Ishikawa (cell line): ENCODE data around the gene FMNL1.

Experiments
- CEBPB ChIP-seq: IDR thresholded peaks from 2 replicates; pipeline ENCODE4 v1.6.1; 2012
- CREB1 ChIP-seq: IDR thresholded peaks from 2 replicates; pipeline ENCODE4 v1.6.1; 2012; ENCODE audit warnings: low read depth
- EGR1 ChIP-seq: IDR thresholded peaks from 2 replicates; pipeline ENCODE4 v1.6.1; 2012
- EP300 ChIP-seq: IDR thresholded peaks from 2 replicates; pipeline ENCODE4 v1.6.1; 2012; ENCODE audit warnings: borderline replicate concordance
- FOXM1 ChIP-seq: IDR thresholded peaks from 2 replicates; pipeline ENCODE4 v1.6.1; 2012; ENCODE audit warnings: low read depth, borderline replicate concordance
- NFIC ChIP-seq: IDR thresholded peaks from 2 replicates; pipeline ENCODE4 v1.6.1; 2012
- RAD21 ChIP-seq: IDR thresholded peaks from 2 replicates; pipeline ENCODE4 v1.6.1; 2012; ENCODE audit warnings: low read depth
- TAF1 ChIP-seq: IDR thresholded peaks from 2 replicates; pipeline ENCODE4 v1.6.1; 2012; ENCODE audit warnings: low read depth, mild to moderate bottlenecking
- TCF12 ChIP-seq: IDR thresholded peaks from 2 replicates; pipeline ENCODE4 v1.6.1; 2012; ENCODE audit warnings: low read depth
- YY1 ChIP-seq: IDR thresholded peaks from 2 replicates; pipeline ENCODE4 v1.6.1; 2012; ENCODE audit warnings: low read depth
- ZBTB7A ChIP-seq: IDR thresholded peaks from 2 replicates; pipeline ENCODE4 v1.6.1; 2012; ENCODE audit warnings: low read depth
- TF ChIP-seq, protein P1 (sequence below): IDR thresholded peaks from 2 replicates; pipeline ENCODE4 v1.6.1; 2012; ENCODE audit warnings: low read depth, mild to moderate bottlenecking
- TF ChIP-seq, protein P2 (sequence below): IDR thresholded peaks from 2 replicates; pipeline ENCODE4 v1.6.1; 2012
- TF ChIP-seq, protein P3 (sequence below): IDR thresholded peaks from 2 replicates; pipeline ENCODE4 v1.6.1; 2012

DNA sequence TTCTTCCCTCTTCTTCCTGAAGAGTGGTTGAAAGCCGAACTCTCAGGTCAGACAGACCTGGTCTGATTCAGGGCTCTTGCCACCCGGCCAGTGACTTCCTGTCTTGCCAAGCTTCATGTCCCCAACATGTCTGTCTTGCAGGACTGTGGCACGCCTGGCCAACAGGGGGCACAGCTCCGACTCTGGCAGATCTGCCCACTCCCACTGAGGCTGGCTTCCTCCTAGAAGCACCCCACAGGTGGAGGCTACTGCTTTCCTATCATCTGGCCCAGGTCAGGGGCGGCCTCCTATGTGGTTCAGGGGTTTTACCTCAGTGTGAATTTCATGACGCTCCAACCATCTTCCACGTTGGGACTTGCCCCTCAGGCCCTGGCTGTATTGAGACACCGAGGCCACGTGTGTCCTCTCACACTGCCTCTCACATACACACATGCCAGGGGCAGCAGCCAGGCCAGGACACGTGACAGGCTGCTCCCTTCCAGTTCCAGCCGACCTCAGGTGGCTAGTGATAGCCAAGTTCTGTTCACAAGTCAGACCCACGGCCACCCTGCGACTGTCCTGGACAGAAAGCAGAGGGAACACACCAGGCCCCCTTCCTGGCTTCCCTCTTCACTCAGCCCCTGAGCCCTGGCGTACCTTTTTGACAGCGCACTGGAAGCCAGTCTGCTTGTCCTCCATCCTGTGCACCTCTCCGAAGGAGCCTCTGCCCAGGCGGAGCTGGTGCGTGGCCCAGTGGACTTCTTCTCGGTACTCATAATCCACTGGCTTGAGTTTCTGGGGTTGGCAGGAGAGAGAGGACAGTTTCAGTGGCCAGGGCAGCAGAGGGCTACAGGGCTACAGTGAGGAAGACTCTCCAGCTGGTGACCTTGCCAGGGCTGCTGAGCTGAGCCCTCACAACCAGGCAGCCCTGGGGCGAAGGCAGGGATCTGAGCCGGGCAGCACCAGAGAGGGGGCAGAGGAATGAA, 62.8 kb downstream of the FMNL1 start:
- TF ChIP-seq YY1 (no peak), EGR1 (no peak), FOXM1 (no peak), CEBPB (no peak), EP300 (no peak), NFIC (no peak), RAD21 (peak; percentile 17; the same call in 1 of the 2 replicates), TAF1 (no peak), CREB1 (no peak), TCF12 (no peak), ZBTB7A (no peak)
- TF ChIP-seq, protein P1, sequence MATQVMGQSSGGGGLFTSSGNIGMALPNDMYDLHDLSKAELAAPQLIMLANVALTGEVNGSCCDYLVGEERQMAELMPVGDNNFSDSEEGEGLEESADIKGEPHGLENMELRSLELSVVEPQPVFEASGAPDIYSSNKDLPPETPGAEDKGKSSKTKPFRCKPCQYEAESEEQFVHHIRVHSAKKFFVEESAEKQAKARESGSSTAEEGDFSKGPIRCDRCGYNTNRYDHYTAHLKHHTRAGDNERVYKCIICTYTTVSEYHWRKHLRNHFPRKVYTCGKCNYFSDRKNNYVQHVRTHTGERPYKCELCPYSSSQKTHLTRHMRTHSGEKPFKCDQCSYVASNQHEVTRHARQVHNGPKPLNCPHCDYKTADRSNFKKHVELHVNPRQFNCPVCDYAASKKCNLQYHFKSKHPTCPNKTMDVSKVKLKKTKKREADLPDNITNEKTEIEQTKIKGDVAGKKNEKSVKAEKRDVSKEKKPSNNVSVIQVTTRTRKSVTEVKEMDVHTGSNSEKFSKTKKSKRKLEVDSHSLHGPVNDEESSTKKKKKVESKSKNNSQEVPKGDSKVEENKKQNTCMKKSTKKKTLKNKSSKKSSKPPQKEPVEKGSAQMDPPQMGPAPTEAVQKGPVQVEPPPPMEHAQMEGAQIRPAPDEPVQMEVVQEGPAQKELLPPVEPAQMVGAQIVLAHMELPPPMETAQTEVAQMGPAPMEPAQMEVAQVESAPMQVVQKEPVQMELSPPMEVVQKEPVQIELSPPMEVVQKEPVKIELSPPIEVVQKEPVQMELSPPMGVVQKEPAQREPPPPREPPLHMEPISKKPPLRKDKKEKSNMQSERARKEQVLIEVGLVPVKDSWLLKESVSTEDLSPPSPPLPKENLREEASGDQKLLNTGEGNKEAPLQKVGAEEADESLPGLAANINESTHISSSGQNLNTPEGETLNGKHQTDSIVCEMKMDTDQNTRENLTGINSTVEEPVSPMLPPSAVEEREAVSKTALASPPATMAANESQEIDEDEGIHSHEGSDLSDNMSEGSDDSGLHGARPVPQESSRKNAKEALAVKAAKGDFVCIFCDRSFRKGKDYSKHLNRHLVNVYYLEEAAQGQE: no peak
- TF ChIP-seq, protein P2, sequence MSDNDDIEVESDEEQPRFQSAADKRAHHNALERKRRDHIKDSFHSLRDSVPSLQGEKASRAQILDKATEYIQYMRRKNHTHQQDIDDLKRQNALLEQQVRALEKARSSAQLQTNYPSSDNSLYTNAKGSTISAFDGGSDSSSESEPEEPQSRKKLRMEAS: no peak
- TF ChIP-seq, protein P3, sequence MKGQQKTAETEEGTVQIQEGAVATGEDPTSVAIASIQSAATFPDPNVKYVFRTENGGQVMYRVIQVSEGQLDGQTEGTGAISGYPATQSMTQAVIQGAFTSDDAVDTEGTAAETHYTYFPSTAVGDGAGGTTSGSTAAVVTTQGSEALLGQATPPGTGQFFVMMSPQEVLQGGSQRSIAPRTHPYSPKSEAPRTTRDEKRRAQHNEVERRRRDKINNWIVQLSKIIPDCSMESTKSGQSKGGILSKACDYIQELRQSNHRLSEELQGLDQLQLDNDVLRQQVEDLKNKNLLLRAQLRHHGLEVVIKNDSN: no peak
